CD4-positive, CD25-positive, alpha-beta regulatory T cell (primary cell): ENCODE data around the gene DCTN5. TPM values are rescaled to one million over a fixed set of nuclear protein-coding genes. Genes with fewer than 3 reads are reported as not detected.

Experiments used
- ATAC-seq, 2 donors: fragments of 150-1000 bp; cut with Tn5 transposase; one replicate each; pipeline ENCODE4 v1.10.0; 2021; ENCODE audit warnings: low read depth in 2 of 2, moderate number of reproducible peaks in 2 of 2, moderate library complexity in 1 of 2
- DNase-seq, 3 donors: peaks; one replicate each; pipeline versions ENCODE4 v3.0.0 to v3.0.0-alpha.2; 2012 to 2022; ENCODE audit warnings: mixed read lengths in 1 of 3
- H3K27ac ChIP-seq: one replicate; pipeline ENCODE4 v1.7.0; 2013; ENCODE audit warnings: mild to moderate bottlenecking, low read length; ENCODE audit not compliant: insufficient read depth, poor library complexity, severe bottlenecking
- H3K27me3 ChIP-seq: one replicate; pipeline ENCODE4 v1.7.0; 2013; ENCODE audit warnings: low read length; ENCODE audit not compliant: control insufficient read depth, insufficient read depth
- H3K36me3 ChIP-seq: one replicate; pipeline ENCODE4 v1.7.0; 2013; ENCODE audit warnings: mild to moderate bottlenecking, low read length, moderate library complexity; ENCODE audit not compliant: control insufficient read depth, insufficient read depth
- H3K4me1 ChIP-seq: 2 replicates; pipeline ENCODE4 v1.7.0; 2013; ENCODE audit warnings: mild to moderate bottlenecking, low read length; ENCODE audit not compliant: insufficient read depth, control insufficient read depth, poor library complexity, severe bottlenecking
- H3K4me3 ChIP-seq: one replicate; pipeline ENCODE4 v1.7.0; 2013; ENCODE audit warnings: low read depth, mild to moderate bottlenecking, low read length, moderate library complexity
- H3K9me3 ChIP-seq, 2 experiments: 1 replicate in 1 of 2; 2 replicates in 1 of 2; pipeline ENCODE4 v1.7.0; 2013; ENCODE audit warnings: low read length in 2 of 2, mild to moderate bottlenecking in 1 of 2, moderate library complexity in 1 of 2; ENCODE audit not compliant: control insufficient read depth in 2 of 2
- H3K27ac Mint-ChIP-seq, 3 donors: one replicate each; pipeline ENCODE4 v1.8.0; 2020 to 2022; ENCODE audit warnings: mild to moderate bottlenecking in 3 of 3, mixed read lengths in 3 of 3, moderate library complexity in 2 of 3
- H3K27me3 Mint-ChIP-seq: one replicate; pipeline ENCODE4 v1.8.0; 2022; ENCODE audit warnings: mild to moderate bottlenecking, mixed read lengths
- H3K36me3 Mint-ChIP-seq: one replicate; pipeline ENCODE4 v1.8.0; 2020; ENCODE audit warnings: mixed read lengths
- H3K4me1 Mint-ChIP-seq, 4 donors: one replicate each; pipeline ENCODE4 v1.8.0; 2020 to 2022; ENCODE audit warnings: mixed read lengths in 4 of 4, mild to moderate bottlenecking in 1 of 4
- H3K4me3 Mint-ChIP-seq, 4 donors: one replicate each; pipeline ENCODE4 v1.8.0; 2020 to 2022; ENCODE audit warnings: mild to moderate bottlenecking in 4 of 4, mixed read lengths in 4 of 4, moderate library complexity in 3 of 4
- H3K9me3 Mint-ChIP-seq, 7 donors: one replicate each; pipeline ENCODE4 v1.8.0; 2020 to 2022; ENCODE audit warnings: mixed read lengths in 7 of 7, mild to moderate bottlenecking in 3 of 7, moderate library complexity in 2 of 7
- polyA plus RNA-seq, 4 donors: library from polyadenylated mRNA; unstranded; fragments of 300-500 nt; fragmentation: Illumina TruSeq; gene quantifications; one replicate each; pipeline ENCODE4 v1.2.3, GENCODE V29; 2021
- total RNA-seq: library from RNA; stranded (reverse); gene quantifications from one replicate; pipeline ENCODE4 v1.2.3, GENCODE V29; 2022

DCTN5 gene
- total and polyA plus RNA-seq, 5 donors from 2014 or later: 59.7 to 91.8 (median 64.5) TPM

GRCh38 chr16:23724785-23725131 is 83.5 kb downstream of the DCTN5 start:
- Histone ChIP-seq H3K9me3 (peaks cover 0 to 6% of the 10 kb centered on the region in 2 experiments), H3K4me3 (no peak overlapping the region), H3K36me3 (no peaks in the 10 kb centered on the region), H3K4me1 (no peaks in the 10 kb centered on the region), H3K27ac (no peak overlapping the region), H3K27me3 (peaks cover 3% of the 10 kb centered on the region)
- H3K4me1 Mint-ChIP-seq: peaks cover 0 to 2% (median under 1%) of the 10 kb centered on the region in 4 donors
- no peak overlapping the region for H3K4me3 Mint-ChIP-seq
- peaks cover 20% of the 10 kb centered on the region for H3K27me3 Mint-ChIP-seq
- H3K36me3 Mint-ChIP-seq: no peaks in the 10 kb centered on the region
- ATAC-seq: no peak
- no peak overlapping the region for H3K27ac Mint-ChIP-seq
- DNase-seq: no peak
- H3K9me3 Mint-ChIP-seq: peaks cover 0 to 11% (median 5%) of the 10 kb centered on the region in 7 donors

GRCh38 chr16:23726710-23727109 is 85.4 kb downstream of the DCTN5 start:
- H3K27me3 ChIP-seq: no peaks in the 10 kb centered on the region
- no peak overlapping the region for H3K4me3 ChIP-seq
- no peak overlapping the region for H3K27ac ChIP-seq
- peaks cover 0 to 7% (median 1%) of the 10 kb centered on the region in 7 donors for H3K9me3 Mint-ChIP-seq
- no peaks in the 10 kb centered on the region for H3K36me3 ChIP-seq
- peaks cover 0 to 2% (median under 1%) of the 10 kb centered on the region in 4 donors for H3K4me1 Mint-ChIP-seq
- no peak overlapping the region for H3K4me3 Mint-ChIP-seq
- peaks cover 21% of the 10 kb centered on the region for H3K27me3 Mint-ChIP-seq
- no peaks in the 10 kb centered on the region for H3K4me1 ChIP-seq
- H3K27ac Mint-ChIP-seq: no peak overlapping the region
- H3K36me3 Mint-ChIP-seq: no peaks in the 10 kb centered on the region
- ATAC-seq (no peak), DNase-seq (no peak)
- H3K9me3 ChIP-seq: peaks cover 0 to 2% of the 10 kb centered on the region in 2 experiments

Other genes with a start within 250 kb of the DCTN5 start
- gene COG7, start 188.3 kb upstream of the DCTN5 start, total RNA-seq: 18.7 TPM
- 10 to 100 TPM in 3 of 4 donors, 1 to 10 TPM in 1; 9.2 to 14.1 (median 11.1) TPM for gene COG7, start 188.3 kb upstream of the DCTN5 start, polyA plus RNA-seq
- gene GGA2, start 131.0 kb upstream of the DCTN5 start, total RNA-seq: 109 TPM
- 10 to 100 TPM; 46.5 to 52.8 (median 49.4) TPM for gene GGA2, start 131.0 kb upstream of the DCTN5 start, polyA plus RNA-seq
- gene EARS2, start 84.1 kb upstream of the DCTN5 start, total RNA-seq: 10.2 TPM
- gene EARS2, start 84.1 kb upstream of the DCTN5 start, polyA plus RNA-seq: 10 to 100 TPM in 3 of 4 donors, 1 to 10 TPM in 1; 9.5 to 13.5 (median 12.0) TPM
- gene UBFD1, start 83.7 kb upstream of the DCTN5 start, total RNA-seq: 38.8 TPM
- 10 to 100 TPM; 13.0 to 17.5 (median 14.7) TPM for gene UBFD1, start 83.7 kb upstream of the DCTN5 start, polyA plus RNA-seq
- gene NDUFAB1, start 45.1 kb upstream of the DCTN5 start, total RNA-seq: 27.8 TPM
- 100 to 1,000 TPM; 212 to 233 (median 222) TPM for gene NDUFAB1, start 45.1 kb upstream of the DCTN5 start, polyA plus RNA-seq
- gene PALB2, start 156 bp upstream of the DCTN5 start, total RNA-seq: 8.1 TPM
- gene PALB2, start 156 bp upstream of the DCTN5 start, polyA plus RNA-seq: 1 to 10 TPM; 4.5 to 6.7 (median 5.8) TPM
- gene PLK1, start 37.4 kb downstream of the DCTN5 start, total RNA-seq: 1.6 TPM
- gene PLK1, start 37.4 kb downstream of the DCTN5 start, polyA plus RNA-seq: 1 to 10 TPM; 1.4 to 4.2 (median 2.8) TPM
- gene ERN2, start 71.8 kb downstream of the DCTN5 start, total RNA-seq: not detected
- not detected for gene ERN2, start 71.8 kb downstream of the DCTN5 start, polyA plus RNA-seq
- not detected for gene CHP2, start 113.6 kb downstream of the DCTN5 start, total RNA-seq
- not detected for gene CHP2, start 113.6 kb downstream of the DCTN5 start, polyA plus RNA-seq
- 83.1 TPM for gene PRKCB, start 194.5 kb downstream of the DCTN5 start, total RNA-seq
- 10 to 100 TPM; 37.4 to 54.7 (median 47.5) TPM for gene PRKCB, start 194.5 kb downstream of the DCTN5 start, polyA plus RNA-seq